Mesenchymal stem cell (in vitro differentiated cells and primary cell): ENCODE data around the gene THSD7A.
A peak's percentile ranks its signal among the peaks of the same experiment; 100 is the strongest.

Experiments used
- DNase-seq: peaks from one replicate; pipeline ENCODE4 v3.0.0-alpha.2; 2013
- H2AFZ ChIP-seq: one replicate; pipeline ENCODE4 v1.6.1; 2013; ENCODE audit warnings: low read depth, mild to moderate bottlenecking, control low read depth, inconsistent platforms, low read length, moderate library complexity
- H2AK5ac ChIP-seq: 2 replicates; pipeline ENCODE4 v1.6.1; 2013; ENCODE audit warnings: low read length, moderate library complexity, mild to moderate bottlenecking, inconsistent platforms; ENCODE audit not compliant: severe bottlenecking
- H2BK120ac ChIP-seq: one replicate; pipeline ENCODE4 v1.6.1; 2013; ENCODE audit warnings: low read depth, mild to moderate bottlenecking, inconsistent platforms, low read length, moderate library complexity
- H2BK12ac ChIP-seq, 2 experiments: one replicate each; pipeline ENCODE4 v1.6.1; 2013; ENCODE audit warnings: inconsistent platforms in 2 of 2, low read length in 2 of 2, mild to moderate bottlenecking in 2 of 2, moderate library complexity in 2 of 2, control low read depth in 1 of 2
- H2BK15ac ChIP-seq: one replicate; pipeline ENCODE4 v1.6.1; 2013; ENCODE audit warnings: mild to moderate bottlenecking, low read depth, inconsistent platforms; ENCODE audit not compliant: poor library complexity, severe bottlenecking
- H2BK5ac ChIP-seq: 2 replicates; pipeline ENCODE4 v1.6.1; 2013; ENCODE audit warnings: low read depth, mild to moderate bottlenecking, low read length, control low read depth, inconsistent platforms; ENCODE audit not compliant: poor library complexity, severe bottlenecking
- H3K14ac ChIP-seq, 2 experiments: one replicate each; pipeline ENCODE4 v1.6.1; 2013; ENCODE audit warnings: inconsistent platforms in 2 of 2, low read length in 2 of 2, control low read depth in 1 of 2, mild to moderate bottlenecking in 1 of 2, moderate library complexity in 1 of 2
- H3K18ac ChIP-seq, 2 experiments: one replicate each; pipeline ENCODE4 v1.6.1; 2013; ENCODE audit warnings: inconsistent platforms in 2 of 2, low read length in 2 of 2, control low read depth in 1 of 2, low read depth in 1 of 2, mild to moderate bottlenecking in 1 of 2
- H3K23ac ChIP-seq, 2 experiments: one replicate each; pipeline ENCODE4 v1.6.1; 2013; ENCODE audit warnings: inconsistent platforms in 2 of 2, low read length in 2 of 2, mild to moderate bottlenecking in 2 of 2, moderate library complexity in 2 of 2, control low read depth in 1 of 2
- H3K27ac ChIP-seq: 2 replicates; pipeline ENCODE4 v1.5.1; 2013; ENCODE audit warnings: mild to moderate bottlenecking, moderate library complexity, low read length, control low read depth, inconsistent platforms; ENCODE audit not compliant: poor library complexity, severe bottlenecking
- H3K27me3 ChIP-seq, 2 experiments: 2 replicates each; pipeline versions ENCODE4 v1.6.1 to v1.7.0; 2013; ENCODE audit warnings: low read length in 2 of 2, mild to moderate bottlenecking in 2 of 2, moderate library complexity in 2 of 2, control low read depth in 1 of 2, inconsistent platforms in 1 of 2; ENCODE audit not compliant: control insufficient read depth in 1 of 2, insufficient read depth in 1 of 2
- H3K36me3 ChIP-seq, 2 experiments: 2 replicates each; pipeline versions ENCODE4 v1.6.1 to v1.7.0; 2013; ENCODE audit warnings: low read length in 2 of 2, control low read depth in 1 of 2, inconsistent platforms in 1 of 2, low read depth in 1 of 2, mild to moderate bottlenecking in 1 of 2; ENCODE audit not compliant: insufficient read depth in 2 of 2, control insufficient read depth in 1 of 2
- H3K4ac ChIP-seq, 2 experiments: one replicate each; pipeline ENCODE4 v1.6.1; 2013; ENCODE audit warnings: inconsistent platforms in 2 of 2, low read length in 2 of 2, mild to moderate bottlenecking in 2 of 2, moderate library complexity in 2 of 2, control low read depth in 1 of 2, low read depth in 1 of 2
- H3K4me1 ChIP-seq: 2 replicates; pipeline ENCODE4 v1.6.1; 2013; ENCODE audit warnings: low read depth, low read length, control low read depth; ENCODE audit not compliant: control insufficient read depth, insufficient read depth
- H3K4me2 ChIP-seq: 2 replicates; pipeline ENCODE4 v1.6.1; 2013; ENCODE audit warnings: low read length, mild to moderate bottlenecking, inconsistent platforms; ENCODE audit not compliant: poor library complexity, severe bottlenecking
- H3K4me3 ChIP-seq, 2 experiments: 2 replicates each; pipeline versions ENCODE4 v1.5.1 to v1.7.0; 2013; ENCODE audit warnings: low read length in 2 of 2, mild to moderate bottlenecking in 2 of 2, control low read depth in 1 of 2, low read depth in 1 of 2; ENCODE audit not compliant: insufficient read depth in 1 of 2
- H3K79me1 ChIP-seq: replicated peaks from 2 replicates; pipeline ENCODE4 v1.6.1; 2013; ENCODE audit warnings: mild to moderate bottlenecking, control low read depth, low read length, inconsistent platforms; ENCODE audit not compliant: poor library complexity, severe bottlenecking
- H3K9ac ChIP-seq: 2 replicates; pipeline ENCODE4 v1.7.0; 2013; ENCODE audit warnings: mild to moderate bottlenecking, low read length, moderate library complexity
- H3K9me3 ChIP-seq: 2 replicates; pipeline ENCODE4 v1.7.0; 2013; ENCODE audit warnings: mild to moderate bottlenecking, low read length; ENCODE audit not compliant: control insufficient read depth
- H4K8ac ChIP-seq: one replicate; pipeline ENCODE4 v1.6.1; 2013; ENCODE audit warnings: inconsistent platforms, mild to moderate bottlenecking, low read length, moderate library complexity
- H4K91ac ChIP-seq: one replicate; pipeline ENCODE4 v1.6.1; 2013; ENCODE audit warnings: mild to moderate bottlenecking, low read length, inconsistent platforms
- WGBS: methylation state at CpG from one replicate; pipeline ENCODE4 v1.1.7; 2013; ENCODE audit warnings: mixed read lengths; 5-methylcytosine and 5-hydroxymethylcytosine counted together

The THSD7A gene

GRCh38 chr7:11846361-11846955, 14.5 kb upstream of the THSD7A start:
- no peak for DNase-seq
- Histone ChIP-seq H3K23ac (no peak overlapping the region), H3K4me3 (no peak overlapping the region), H4K91ac (no peak overlapping the region), H2AFZ (no peak overlapping the region), H3K14ac (no peak overlapping the region), H2BK120ac (no peak overlapping the region), H3K4me1 (no peaks in the 10 kb centered on the region), H3K79me1 (no peaks in the 10 kb centered on the region), H3K27me3 (no peaks in the 10 kb centered on the region), H2BK15ac (no peak overlapping the region), H2BK12ac (no peak overlapping the region), H3K4ac (no peak overlapping the region), H4K8ac (no peak overlapping the region), H3K18ac (no peak overlapping the region), H3K36me3 (no peaks in the 10 kb centered on the region), H2AK5ac (no peak overlapping the region), H2BK5ac (no peak overlapping the region), H3K4me2 (no peak overlapping the region), H3K9me3 (no peaks in the 10 kb centered on the region), H3K9ac (no peak overlapping the region), H3K27ac (no peak overlapping the region)
- 54% methylated on average over 3 of the region's 5 CpGs for WGBS

GRCh38 chr7:11843113-11843765, 11.2 kb upstream of the THSD7A start:
- no peak overlapping the region for H3K23ac ChIP-seq
- no peak overlapping the region for H3K4me2 ChIP-seq
- no peak overlapping the region for H2AK5ac ChIP-seq
- H3K4me1 ChIP-seq, result no peaks in the 10 kb centered on the region
- H4K91ac ChIP-seq, result no peak overlapping the region
- H3K27ac ChIP-seq, result no peak overlapping the region
- no peak overlapping the region for H4K8ac ChIP-seq
- H3K4me3 ChIP-seq, result no peak overlapping the region
- no peak overlapping the region for H3K14ac ChIP-seq
- no peaks in the 10 kb centered on the region for H3K79me1 ChIP-seq
- H2BK120ac ChIP-seq, result no peak overlapping the region
- H3K18ac ChIP-seq, result no peak overlapping the region
- WGBS, result 67% methylated on average over 1 of the region's 1 CpG
- H2AFZ ChIP-seq, result no peak overlapping the region
- no peak overlapping the region for H2BK15ac ChIP-seq
- H3K36me3 ChIP-seq, result no peaks in the 10 kb centered on the region
- no peak overlapping the region for H3K9ac ChIP-seq
- no peaks in the 10 kb centered on the region for H3K9me3 ChIP-seq
- DNase-seq, result peak; percentile 28
- H3K27me3 ChIP-seq, result no peaks in the 10 kb centered on the region
- H2BK12ac ChIP-seq, result no peak overlapping the region
- H2BK5ac ChIP-seq, result no peak overlapping the region
- no peak overlapping the region for H3K4ac ChIP-seq

DNA sequence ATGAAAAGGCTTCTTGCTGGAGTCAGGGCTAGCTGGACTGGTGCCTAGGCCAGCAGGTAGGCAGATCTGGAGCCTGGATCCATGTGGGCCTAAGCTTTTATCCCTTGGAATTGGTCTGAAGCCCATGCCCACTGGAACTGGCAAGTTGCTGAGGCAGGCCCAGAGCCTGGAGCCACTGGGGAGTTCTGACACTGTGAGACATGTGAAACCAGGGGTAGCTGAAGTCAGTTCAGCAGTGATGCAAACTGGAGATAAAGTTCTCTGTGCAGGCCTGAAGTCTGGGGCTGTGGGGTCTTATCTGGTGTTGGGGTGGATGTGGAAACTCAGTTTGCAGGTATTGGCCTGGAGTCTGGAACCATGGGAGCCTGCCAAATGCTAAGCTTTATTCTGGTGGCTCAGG, 9.7 kb upstream of the THSD7A start:
- no peak overlapping the region for H2AK5ac ChIP-seq
- no peak overlapping the region for H3K18ac ChIP-seq

GRCh38 chr7:11835260-11835659, 3.3 kb upstream of the THSD7A start:
- Histone ChIP-seq H2BK15ac (no peak overlapping the region), H3K27ac (no peak overlapping the region), H3K9me3 (no peaks in the 10 kb centered on the region), H3K18ac (no peak overlapping the region), H3K27me3 (peaks cover 0 to 4% of the 10 kb centered on the region in 2 experiments), H2BK120ac (no peak overlapping the region), H2AK5ac (no peak overlapping the region), H3K4me3 (no peak overlapping the region), H4K8ac (no peak overlapping the region), H3K9ac (no peak overlapping the region), H3K4ac (no peak overlapping the region), H3K4me1 (peaks cover 2% of the 10 kb centered on the region), H3K23ac (no peak overlapping the region), H3K79me1 (no peaks in the 10 kb centered on the region), H2BK5ac (no peak overlapping the region), H3K4me2 (no peak overlapping the region), H4K91ac (no peak overlapping the region), H3K14ac (no peak overlapping the region), H2AFZ (no peak overlapping the region), H3K36me3 (no peaks in the 10 kb centered on the region), H2BK12ac (no peak overlapping the region)
- DNase-seq, result peak; percentile 11

More for the DNA sequence above, 9.7 kb upstream of the THSD7A start:
- no peak overlapping the region for H3K4me3 ChIP-seq
- no peak overlapping the region for H2BK5ac ChIP-seq
- H3K14ac ChIP-seq, result no peak overlapping the region
- H4K91ac ChIP-seq, result no peak overlapping the region
- no peaks in the 10 kb centered on the region for H3K4me1 ChIP-seq
- no peak overlapping the region for H4K8ac ChIP-seq
- no peak overlapping the region for H2BK12ac ChIP-seq
- no peak overlapping the region for H2BK15ac ChIP-seq
- no peak for DNase-seq
- H2BK120ac ChIP-seq, result no peak overlapping the region
- no peak overlapping the region for H3K4ac ChIP-seq
- H2AFZ ChIP-seq, result no peak overlapping the region
- H3K27ac ChIP-seq, result no peak overlapping the region
- no peak overlapping the region for H3K9ac ChIP-seq
- H3K4me2 ChIP-seq, result no peak overlapping the region
- H3K23ac ChIP-seq, result no peak overlapping the region
- no peaks in the 10 kb centered on the region for H3K36me3 ChIP-seq
- H3K27me3 ChIP-seq, result no peaks in the 10 kb centered on the region
- no peaks in the 10 kb centered on the region for H3K9me3 ChIP-seq
- no peaks in the 10 kb centered on the region for H3K79me1 ChIP-seq
